NCI-H1436 (cell line): ENCODE data around the gene ARHGAP6.
"Not testable (repeated sequence)": the region's sequence is repeated elsewhere in the genome, so short reads cannot be mapped to it uniquely, and the experiment has no call there.

Source experiments
- DNase-seq: peaks from one replicate; lab custom pipeline; 2025; lab: John Stamatoyannopoulos, UW

The ARHGAP6 gene

DNA sequence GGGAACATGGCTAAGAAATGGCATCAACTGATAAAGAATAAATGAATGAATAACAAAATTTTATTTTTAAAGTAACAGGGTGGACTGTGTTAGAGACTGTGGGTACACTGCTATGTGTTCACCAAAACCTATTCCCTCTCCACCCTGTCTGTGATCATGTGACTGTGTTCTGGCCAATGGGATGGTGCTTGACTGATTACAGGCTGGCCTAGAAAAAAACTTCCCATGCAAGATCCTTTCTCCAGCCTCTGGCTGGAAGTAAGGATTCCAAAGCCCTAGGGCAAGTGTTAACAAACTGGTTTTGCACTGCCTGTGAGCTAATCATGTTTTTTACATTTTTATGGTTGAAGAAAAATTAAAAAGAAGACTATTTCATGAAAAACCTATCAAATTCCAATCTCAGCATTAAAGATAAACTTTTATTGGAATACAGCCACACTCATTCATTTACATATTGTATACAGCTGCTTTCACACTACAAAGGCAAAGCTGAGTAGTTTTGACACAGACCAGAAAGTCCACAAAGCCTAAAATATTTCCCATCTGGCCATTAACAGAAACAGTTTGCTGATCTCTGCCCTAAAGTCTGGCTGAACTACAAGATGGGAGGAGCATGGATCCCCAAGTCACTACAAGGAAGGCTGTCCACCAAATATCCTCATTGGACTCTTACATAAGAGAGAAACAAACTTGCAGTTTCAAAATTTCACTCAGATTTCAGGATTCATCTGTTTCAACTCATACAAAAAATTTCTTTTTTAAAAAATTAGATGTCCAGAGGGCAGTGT lies 133.2 kb downstream of the ARHGAP6 start:
- no peak for DNase-seq

DNA sequence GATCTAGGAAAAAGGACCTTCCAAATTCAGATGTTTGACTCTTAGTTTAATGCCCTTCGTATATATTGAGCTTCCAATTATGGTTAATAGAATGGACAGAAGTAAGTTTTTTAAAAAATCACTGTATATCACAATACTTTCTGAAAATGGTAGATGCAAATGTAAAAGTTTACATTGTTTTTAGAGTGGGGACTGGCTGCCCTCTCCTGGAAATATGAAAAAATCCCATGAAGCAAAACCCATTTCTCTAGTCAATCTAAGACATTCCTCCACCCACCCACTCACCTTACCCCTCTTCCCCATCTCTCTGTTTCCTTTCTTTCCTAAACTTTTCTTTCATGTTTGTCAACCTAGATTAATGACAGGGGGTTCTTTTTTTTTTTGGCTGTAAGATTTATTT lies 134.5 kb downstream of the ARHGAP6 start:
- DNase-seq = no peak

DNA sequence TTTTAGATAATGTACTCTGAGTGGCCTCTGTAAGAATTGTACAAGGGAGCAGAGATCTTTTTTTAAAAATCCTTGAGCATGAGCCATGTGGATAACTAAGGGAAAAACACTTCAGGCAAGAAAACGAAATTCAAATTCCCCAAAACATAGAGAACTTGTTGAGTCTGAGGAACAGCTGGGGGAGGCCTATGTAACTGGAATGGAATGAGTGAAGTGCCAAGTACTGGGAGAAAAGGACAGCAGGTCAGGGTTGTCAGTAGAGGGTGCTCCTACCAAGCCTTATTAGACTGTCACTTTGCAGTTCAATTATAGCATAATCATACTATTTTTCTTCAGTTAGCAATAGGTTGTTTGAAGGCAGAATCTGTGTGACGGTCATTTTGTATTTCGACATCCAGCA lies 135.1 kb downstream of the ARHGAP6 start:
- no peak for DNase-seq

GRCh38 chrX:11528623-11529022 lies 137.1 kb downstream of the ARHGAP6 start:
- DNase-seq = no peak

GRCh38 chrX:11525685-11526084 lies 140.0 kb downstream of the ARHGAP6 start:
- no peak for DNase-seq

- not testable (repeated sequence) for DNase-seq
These were observed 146.5 kb downstream of the ARHGAP6 start for GRCh38 chrX:11519234-11519633.

- no peak for DNase-seq
These were observed 155.9 kb downstream of the ARHGAP6 start for GRCh38 chrX:11509786-11510185.

DNA sequence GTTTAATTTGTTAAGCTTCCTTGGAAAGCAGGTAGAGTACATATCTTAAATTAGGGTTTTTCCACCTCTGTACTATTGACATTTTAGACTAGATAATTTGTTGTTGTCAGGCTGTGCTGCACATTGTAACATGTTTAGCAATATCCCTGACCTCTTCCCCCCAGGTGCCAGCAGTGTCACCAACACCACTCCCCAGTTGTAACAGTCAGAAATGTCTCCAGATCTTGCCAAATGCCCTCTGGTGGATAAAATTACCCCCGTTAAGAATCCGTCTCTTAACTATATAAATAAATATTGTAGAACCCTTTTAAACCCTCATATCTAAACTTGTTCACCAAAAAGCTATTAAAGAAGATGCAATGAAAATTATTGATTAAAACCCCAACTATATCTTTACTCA lies 161.5 kb downstream of the ARHGAP6 start:
- no peak for DNase-seq

DNA sequence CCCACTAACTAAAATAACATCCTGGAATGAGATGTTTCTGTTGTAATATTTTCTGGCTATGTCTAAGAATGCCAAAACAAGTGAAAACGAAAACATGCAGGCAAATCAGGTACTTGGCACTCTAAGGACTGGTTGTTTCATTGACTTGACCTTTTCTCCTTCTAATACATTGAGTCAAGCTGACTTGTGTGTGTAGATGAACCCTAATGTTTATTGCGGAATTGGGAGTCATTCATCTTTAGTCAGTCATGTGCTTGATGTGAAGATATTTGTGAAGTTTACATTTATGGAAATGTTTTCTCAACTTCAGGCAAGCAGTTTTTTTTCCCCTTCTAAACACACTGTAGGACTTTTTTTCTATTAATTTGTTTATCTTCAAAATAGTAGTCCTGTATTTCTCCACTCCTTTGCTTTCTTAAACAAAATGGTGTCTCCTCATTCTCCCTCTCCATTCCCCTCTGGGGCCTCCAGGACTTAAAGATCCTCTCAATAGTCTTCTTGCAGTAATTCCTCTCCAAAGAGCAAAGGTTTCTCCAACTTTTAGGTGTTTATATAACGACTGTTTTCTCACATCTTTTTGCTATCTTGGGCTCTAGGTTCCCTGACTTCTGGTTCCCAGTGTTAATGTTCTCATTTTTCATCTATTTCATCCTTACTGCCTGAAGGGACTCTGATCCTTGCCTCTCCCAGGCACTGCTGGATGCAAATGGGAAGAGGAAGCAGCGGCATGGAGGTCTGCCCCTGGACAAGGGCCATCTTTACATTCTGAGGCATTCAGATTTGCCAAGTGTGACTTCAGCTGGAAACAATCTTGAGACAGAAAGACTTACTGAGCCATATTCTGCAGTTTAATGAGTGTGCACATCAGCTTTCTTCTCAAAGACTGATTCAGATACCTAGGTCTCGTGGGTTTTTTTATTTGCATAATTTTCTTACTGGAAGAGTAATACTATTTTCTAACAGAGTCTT lies 166.4 kb downstream of the ARHGAP6 start:
- no peak for DNase-seq

DNA sequence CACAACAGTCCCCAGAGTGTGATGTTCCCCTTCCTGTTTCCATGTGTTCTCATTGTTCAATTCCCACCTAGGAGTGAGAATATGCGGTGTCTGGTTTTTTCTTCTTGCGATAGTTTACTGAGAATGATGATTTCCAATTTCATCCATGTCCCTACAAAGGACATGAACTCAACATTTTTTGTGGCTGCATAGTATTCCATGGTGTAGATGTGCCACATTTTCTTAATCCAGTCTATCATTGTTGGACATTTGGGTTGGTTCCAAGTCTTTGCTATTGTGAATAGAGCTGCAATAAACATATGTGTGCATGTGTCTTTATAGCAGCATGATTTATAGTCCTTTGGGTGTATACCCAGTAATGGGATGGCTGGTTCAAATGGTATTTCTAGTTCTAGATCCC lies 174.3 kb downstream of the ARHGAP6 start:
- not testable (repeated sequence) for DNase-seq

- no peak for DNase-seq
These were observed 181.4 kb downstream of the ARHGAP6 start for GRCh38 chrX:11484290-11484689.

DNA sequence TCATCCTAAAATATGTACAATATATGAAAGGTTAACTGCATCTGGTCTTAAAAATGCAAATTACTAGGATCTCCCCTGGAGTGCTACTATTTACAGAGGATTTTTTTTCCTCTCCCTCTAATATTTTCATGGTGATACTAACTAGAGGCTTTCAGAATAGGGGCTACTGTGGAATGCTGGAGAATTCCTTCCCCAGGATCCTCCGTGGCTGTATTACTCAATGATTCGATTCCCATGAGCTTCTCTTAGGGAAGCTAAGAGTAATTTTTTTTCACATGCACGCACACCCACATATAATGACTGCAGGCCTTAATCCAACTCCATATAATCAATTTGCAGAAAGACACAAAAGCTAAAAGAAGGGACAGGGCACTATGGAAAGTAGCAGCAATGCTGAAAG lies 184.7 kb downstream of the ARHGAP6 start:
- no peak for DNase-seq

DNA sequence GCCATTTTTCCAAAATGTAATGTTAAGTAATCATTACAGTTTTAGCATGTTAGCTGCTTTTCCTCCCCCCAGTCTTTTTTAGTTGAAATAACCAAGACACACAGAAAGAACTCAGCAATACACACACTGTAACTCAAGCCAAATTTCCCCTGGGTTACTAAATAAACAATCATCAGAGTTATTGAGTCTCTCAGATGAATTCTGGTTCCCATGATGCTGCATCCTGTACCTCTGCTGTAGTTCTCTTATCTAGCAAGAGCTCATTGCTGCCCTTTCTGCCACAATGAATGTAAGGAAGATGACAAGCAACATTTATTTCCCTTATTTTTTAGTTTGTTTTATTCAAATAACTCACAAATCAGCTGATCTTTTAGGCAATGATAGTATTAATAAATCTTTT lies 185.1 kb downstream of the ARHGAP6 start:
- DNase-seq = peak; percentile 64

GRCh38 chrX:11478911-11479310 lies 186.8 kb downstream of the ARHGAP6 start:
- DNase-seq = no peak

- DNase-seq = no peak
These were observed 187.7 kb downstream of the ARHGAP6 start for GRCh38 chrX:11478026-11478425.

DNA sequence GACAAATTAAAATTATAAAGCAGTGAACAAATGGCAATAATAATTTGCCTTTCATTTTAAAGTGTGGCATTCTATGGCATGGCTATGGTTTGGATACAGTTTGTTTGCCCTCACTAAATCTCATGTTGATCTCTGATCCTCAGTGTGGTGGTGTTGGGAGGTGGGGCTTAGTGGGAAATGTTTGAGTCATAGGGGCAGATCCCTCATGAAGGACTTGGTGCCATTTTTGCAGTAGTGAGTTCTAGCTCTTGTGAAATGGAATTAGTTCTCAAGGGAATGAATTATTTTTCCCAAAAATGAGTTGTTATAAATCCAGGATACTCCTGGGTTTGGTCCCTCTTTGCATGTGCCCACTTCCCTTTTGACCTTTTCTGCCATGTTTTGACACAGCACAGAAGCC lies 191.1 kb downstream of the ARHGAP6 start:
- DNase-seq = no peak

DNA sequence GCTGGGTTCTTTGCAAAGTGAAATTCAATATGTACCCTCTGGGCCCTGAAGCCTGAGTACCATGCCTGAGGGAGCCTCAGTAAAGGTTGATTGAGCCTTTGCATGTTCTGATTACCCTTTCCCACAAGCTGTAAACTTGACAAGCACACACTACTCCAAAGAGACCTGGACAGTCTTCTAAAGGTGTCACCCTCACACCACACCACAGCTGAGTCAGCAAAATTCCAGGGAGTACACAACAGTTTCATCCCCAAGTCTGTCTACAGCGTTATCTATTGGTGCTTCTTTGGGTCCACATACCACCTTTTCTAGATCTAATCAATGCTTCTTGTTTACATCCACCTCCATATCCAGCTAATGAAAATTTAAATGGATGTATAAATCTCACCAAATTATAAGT lies 191.7 kb downstream of the ARHGAP6 start:
- DNase-seq = no peak

DNA sequence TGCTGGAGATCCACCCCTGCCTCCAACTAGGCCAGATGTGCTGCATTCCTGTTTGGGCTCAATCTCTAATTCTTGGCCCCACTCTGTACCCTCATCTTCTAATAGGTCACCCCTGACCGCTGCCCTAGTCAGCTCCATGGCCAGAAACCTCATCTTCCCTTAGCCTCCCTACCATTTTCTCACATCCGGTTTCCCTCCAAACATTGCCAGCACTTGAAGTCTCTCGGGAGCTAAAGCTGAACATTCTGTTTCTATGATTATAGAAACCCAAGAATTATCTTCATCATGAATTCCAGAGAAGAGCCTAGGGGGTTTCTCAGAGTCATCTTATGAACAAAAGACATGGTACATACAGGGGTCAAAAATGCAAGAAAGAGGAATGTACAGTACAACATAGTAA lies 192.8 kb downstream of the ARHGAP6 start:
- no peak for DNase-seq

DNA sequence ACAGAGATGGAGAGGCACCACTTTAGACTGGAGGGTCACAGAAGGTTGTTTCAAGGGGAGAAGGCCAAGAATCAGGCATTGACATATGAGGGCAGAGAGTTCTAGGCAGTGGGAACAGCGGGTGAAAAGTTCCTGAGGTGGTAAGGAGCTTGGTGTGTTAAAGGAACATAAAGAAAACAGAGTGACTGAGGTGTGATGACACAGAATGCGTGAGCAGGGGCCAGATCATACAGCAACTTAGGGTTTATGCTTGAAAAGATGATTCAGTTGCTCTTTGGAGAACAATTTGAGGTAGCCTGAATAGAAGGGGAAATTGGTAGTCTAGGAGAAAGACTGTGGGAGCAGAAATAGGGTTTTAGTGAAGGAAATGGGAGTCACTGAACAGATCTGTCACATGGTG lies 193.3 kb downstream of the ARHGAP6 start:
- DNase-seq = no peak

DNA sequence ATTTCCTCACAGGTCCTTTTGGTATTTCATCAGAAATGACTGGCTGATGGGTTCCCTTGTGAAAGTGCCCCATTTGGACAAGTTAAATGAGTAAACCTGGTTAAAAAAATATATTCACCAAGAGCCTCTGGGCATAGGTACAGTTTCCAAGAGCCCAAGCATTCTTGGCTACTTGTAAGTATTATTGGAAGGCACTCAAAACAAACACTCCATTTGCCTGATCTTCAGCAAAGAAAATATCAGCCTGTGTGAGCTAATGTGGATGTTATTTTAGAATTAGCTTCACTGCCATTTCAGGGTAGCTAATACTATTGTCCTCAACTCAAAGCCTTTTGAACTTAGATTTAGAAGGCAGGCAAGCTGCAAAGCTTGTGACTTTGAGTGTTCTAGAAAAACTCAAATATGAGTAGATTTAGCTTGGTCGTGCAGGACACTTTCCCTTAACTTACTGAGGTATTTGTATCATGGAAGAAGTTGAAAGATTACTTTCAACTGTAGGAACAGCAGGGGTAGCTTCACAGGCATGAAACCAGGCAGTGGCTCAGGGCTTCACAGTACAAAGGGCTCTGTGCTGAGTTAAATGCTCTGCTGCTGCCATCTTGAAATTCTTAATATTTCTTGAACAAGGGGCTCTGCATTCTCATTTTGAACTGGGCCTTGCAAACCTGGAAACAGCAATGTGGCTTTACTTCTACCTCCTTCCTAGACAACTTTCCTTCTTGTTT lies 195.3 kb downstream of the ARHGAP6 start:
- no peak for DNase-seq

- DNase-seq = no peak
These were observed 199.9 kb downstream of the ARHGAP6 start for GRCh38 chrX:11465648-11466411.
